Mucosa of stomach (tissue), 1 donor: ENCODE measurements around the gene FBXO17.
"Not testable (repeated sequence)": the region's sequence is repeated elsewhere in the genome, so short reads cannot be mapped to it uniquely, and the experiment has no call there.

Experiments used
- H3K27me3 ChIP-seq: one replicate; pipeline ENCODE4 v1.7.0; 2013; ENCODE audit warnings: mild to moderate bottlenecking, low read length; ENCODE audit not compliant: control insufficient read depth, insufficient read depth
- H3K36me3 ChIP-seq: one replicate; pipeline ENCODE4 v1.7.0; 2013; ENCODE audit warnings: low read length; ENCODE audit not compliant: control insufficient read depth, insufficient read depth
- H3K4me1 ChIP-seq: one replicate; pipeline ENCODE4 v1.7.0; 2013; ENCODE audit warnings: mild to moderate bottlenecking, low read length; ENCODE audit not compliant: control insufficient read depth, insufficient read depth
- H3K4me3 ChIP-seq: one replicate; pipeline ENCODE4 v1.7.0; 2013; ENCODE audit warnings: low read length
- H3K9ac ChIP-seq: one replicate; pipeline ENCODE4 v1.7.0; 2013; ENCODE audit warnings: mild to moderate bottlenecking, low read length, moderate library complexity
- H3K9me3 ChIP-seq: one replicate; pipeline ENCODE4 v1.7.0; 2013; ENCODE audit warnings: mild to moderate bottlenecking, low read length, moderate library complexity; ENCODE audit not compliant: control insufficient read depth
- donor health status: Pancreatic carcinoma.

The FBXO17 gene

GRCh38 chr19:38952395-38953165 lies 23.0 kb downstream of the FBXO17 start:
- no peak overlapping the region for H3K4me3 ChIP-seq
- no peak overlapping the region for H3K9ac ChIP-seq
- peaks cover 4% of the 10 kb centered on the region for H3K27me3 ChIP-seq
- peaks cover 6% of the 10 kb centered on the region for H3K4me1 ChIP-seq
- H3K36me3 ChIP-seq: no peaks in the 10 kb centered on the region
- H3K9me3 ChIP-seq: no peaks in the 10 kb centered on the region

- H3K36me3 ChIP-seq: no peaks in the 10 kb centered on the region
- H3K9me3 ChIP-seq: no peaks in the 10 kb centered on the region
- H3K9ac ChIP-seq: no peak overlapping the region
- H3K4me1 ChIP-seq: peaks cover 6% of the 10 kb centered on the region
- peaks cover 4% of the 10 kb centered on the region for H3K27me3 ChIP-seq
- no peak overlapping the region for H3K4me3 ChIP-seq
Observed at GRCh38 chr19:38951187-38951586, 24.4 kb downstream of the FBXO17 start.

GRCh38 chr19:38949580-38950367 lies 25.8 kb downstream of the FBXO17 start:
- H3K9me3 ChIP-seq: no peaks in the 10 kb centered on the region
- H3K9ac ChIP-seq: no peak overlapping the region
- H3K36me3 ChIP-seq: no peaks in the 10 kb centered on the region
- peaks cover 6% of the 10 kb centered on the region for H3K4me1 ChIP-seq
- H3K4me3 ChIP-seq: no peak overlapping the region
- peaks cover 4% of the 10 kb centered on the region for H3K27me3 ChIP-seq

GRCh38 chr19:38946229-38947010 lies 29.1 kb downstream of the FBXO17 start:
- H3K9ac ChIP-seq: no peak overlapping the region
- H3K4me3 ChIP-seq: no peak overlapping the region
- H3K27me3 ChIP-seq: peaks cover 4% of the 10 kb centered on the region
- no peaks in the 10 kb centered on the region for H3K36me3 ChIP-seq
- peaks cover 6% of the 10 kb centered on the region for H3K4me1 ChIP-seq
- H3K9me3 ChIP-seq: no peaks in the 10 kb centered on the region

GRCh38 chr19:38945562-38946228 lies 29.8 kb downstream of the FBXO17 start:
- Histone ChIP-seq H3K4me3 (no peak overlapping the region), H3K9ac (no peak overlapping the region), H3K4me1 (peaks cover 6% of the 10 kb centered on the region), H3K9me3 (no peaks in the 10 kb centered on the region), H3K27me3 (peaks cover 4% of the 10 kb centered on the region), H3K36me3 (no peaks in the 10 kb centered on the region)

GRCh38 chr19:38944981-38945506 lies 30.5 kb downstream of the FBXO17 start:
- H3K27me3 ChIP-seq: no peaks in the 10 kb centered on the region
- H3K4me1 ChIP-seq: peaks cover 1% of the 10 kb centered on the region
- H3K9me3 ChIP-seq: no peaks in the 10 kb centered on the region
- no peaks in the 10 kb centered on the region for H3K36me3 ChIP-seq
- H3K4me3 ChIP-seq: no peak overlapping the region
- no peak overlapping the region for H3K9ac ChIP-seq

GRCh38 chr19:38942471-38943181 lies 32.9 kb downstream of the FBXO17 start:
- Histone ChIP-seq H3K27me3 (no peaks in the 10 kb centered on the region), H3K36me3 (no peaks in the 10 kb centered on the region), H3K9me3 (no peaks in the 10 kb centered on the region), H3K4me1 (no peaks in the 10 kb centered on the region), H3K9ac (no peak overlapping the region), H3K4me3 (no peak overlapping the region)

- H3K27me3 ChIP-seq: no peaks in the 10 kb centered on the region
- no peak overlapping the region for H3K4me3 ChIP-seq
- H3K9ac ChIP-seq: no peak overlapping the region
- no peaks in the 10 kb centered on the region for H3K9me3 ChIP-seq
- H3K4me1 ChIP-seq: no peaks in the 10 kb centered on the region
- no peaks in the 10 kb centered on the region for H3K36me3 ChIP-seq
Observed at GRCh38 chr19:38941979-38942378, 33.6 kb downstream of the FBXO17 start.

- H3K9ac ChIP-seq, H3K27me3 ChIP-seq, H3K36me3 ChIP-seq, H3K4me1 ChIP-seq, H3K9me3 ChIP-seq, H3K4me3 ChIP-seq: not testable (repeated sequence)
Observed at GRCh38 chr19:38941466-38941865, 34.1 kb downstream of the FBXO17 start.

- Histone ChIP-seq H3K27me3 (no peaks in the 10 kb centered on the region), H3K4me3 (no peak overlapping the region), H3K4me1 (no peaks in the 10 kb centered on the region), H3K36me3 (no peaks in the 10 kb centered on the region), H3K9ac (no peak overlapping the region), H3K9me3 (no peaks in the 10 kb centered on the region)
Observed at GRCh38 chr19:38939957-38940356, 35.6 kb downstream of the FBXO17 start.

- Histone ChIP-seq H3K9me3 (no peaks in the 10 kb centered on the region), H3K9ac (no peak overlapping the region), H3K27me3 (no peaks in the 10 kb centered on the region), H3K4me3 (no peak overlapping the region), H3K36me3 (no peaks in the 10 kb centered on the region), H3K4me1 (peaks cover 11% of the 10 kb centered on the region)
Observed at GRCh38 chr19:38933544-38933943, 42.0 kb downstream of the FBXO17 start.
